OCI-LY7 (cell line): ENCODE data around the gene GMEB1. TPM values are rescaled to one million over a fixed set of nuclear protein-coding genes. Genes with fewer than 3 reads are reported as not detected.
"Not testable (repeated sequence)": the region's sequence is repeated elsewhere in the genome, so short reads cannot be mapped to it uniquely, and the experiment has no call there.

Source experiments
- BruUV-seq: library from RNA; stranded (reverse); fragments of 400-500 nt; replicated peaks from 2 replicates; lab custom pipeline; 2021; lab: Mats Ljungman, UMichigan
- CTCF ChIA-PET: fragments of 300-600 bp; sonication (Branson Sonifier 250); formaldehyde crosslinking; loops from one replicate; lab custom pipeline; 2022; ENCODE audit warnings: antibody characterized with exemption; ENCODE audit not compliant: unreplicated experiment; lab: Charles Lee
- POLR2A ChIA-PET: fragments of 300-600 bp; sonication (Branson Sonifier 250); formaldehyde crosslinking; loops from one replicate; lab custom pipeline; 2022; ENCODE audit warnings: antibody characterized with exemption; lab: Charles Lee
- DNase-seq: peaks from one replicate; pipeline ENCODE4 v3.0.0-alpha.2; 2015; ENCODE audit warnings: low spot score
- H2AFZ ChIP-seq: fragments of 200-600 bp; sonication (generic), shearing (Covaris generic); 2 replicates; pipeline ENCODE4 v1.6.1; 2014; ENCODE audit warnings: mild to moderate bottlenecking, antibody characterized with exemption, low read length, moderate library complexity
- H3K27ac ChIP-seq: fragments of 200-600 bp; sonication (generic); 2 replicates; pipeline ENCODE4 v1.5.1; 2014; ENCODE audit warnings: mixed run types, low read depth, mild to moderate bottlenecking, moderate library complexity, low read length, inconsistent platforms; ENCODE audit not compliant: poor library complexity, severe bottlenecking
- H3K36me3 ChIP-seq: fragments of 200-600 bp; sonication (generic); 2 replicates; pipeline ENCODE4 v1.6.1; 2014; ENCODE audit warnings: mild to moderate bottlenecking, antibody characterized with exemption, low read length, moderate library complexity, mixed read lengths; ENCODE audit not compliant: insufficient read depth
- H3K4me1 ChIP-seq: fragments of 200-600 bp; sonication (generic); 2 replicates; pipeline ENCODE4 v1.5.1; 2014; ENCODE audit warnings: mild to moderate bottlenecking, low read length; ENCODE audit not compliant: insufficient read depth, poor library complexity, severe bottlenecking
- H3K4me2 ChIP-seq: fragments of 200-600 bp; sonication (generic); 2 replicates; pipeline ENCODE4 v1.6.1; 2014; ENCODE audit warnings: mild to moderate bottlenecking, low read length
- H3K4me3 ChIP-seq: fragments of 200-600 bp; sonication (generic); 2 replicates; pipeline ENCODE4 v1.5.1; 2014; ENCODE audit warnings: mild to moderate bottlenecking, low read depth, low read length; ENCODE audit not compliant: poor library complexity, severe bottlenecking
- H3K79me2 ChIP-seq: fragments of 200-600 bp; sonication (generic); 2 replicates; pipeline ENCODE4 v1.6.1; 2016; ENCODE audit warnings: low read depth, mild to moderate bottlenecking, low read length, moderate library complexity, mixed read lengths; ENCODE audit not compliant: insufficient read depth
- H3K9me2 ChIP-seq: fragments of 200-600 bp; sonication (generic); 2 replicates; pipeline ENCODE4 v1.6.1; 2016; ENCODE audit warnings: mild to moderate bottlenecking, low read length, mixed read lengths; ENCODE audit not compliant: insufficient read depth
- H3K9me3 ChIP-seq: fragments of 200-600 bp; sonication (generic); 2 replicates; pipeline ENCODE4 v1.6.1; 2014; ENCODE audit warnings: mild to moderate bottlenecking, mixed run types, low read length, mixed read lengths
- H4K20me1 ChIP-seq: fragments of 200-600 bp; sonication (generic); 2 replicates; pipeline ENCODE4 v1.6.1; 2014; ENCODE audit warnings: mild to moderate bottlenecking, antibody characterized with exemption, low read length, moderate library complexity, mixed read lengths; ENCODE audit not compliant: insufficient read depth
- intact Hi-C: fragments of 100-400 bp; cut with micrococcal nuclease; formaldehyde crosslinking; loops from one replicate; pipeline ENCODE4 v1.10.0; 2022; ENCODE audit not compliant: unreplicated experiment
- total RNA-seq, 2 experiments: library from RNA; depleted of rRNA in 1 of 2; stranded (reverse); fragments of >200 nt in 1 of 2; shearing (Covaris generic) in 1 of 2; gene quantifications; 2 replicates each; pipeline ENCODE4 v1.2.3, GENCODE V29; 2014 to 2022
- TF ChIP-seq, protein P1 (sequence below): fragments of 200-600 bp; sonication (generic); conservative IDR thresholded peaks from 2 replicates; pipeline ENCODE4 v1.5.1; 2014; ENCODE audit warnings: mild to moderate bottlenecking, antibody characterized with exemption, low read length, moderate library complexity, mixed read lengths

GMEB1 gene
- total RNA-seq, 2 experiments from 2014 or later: 13.0 to 22.5 TPM

- TF ChIP-seq, protein P1, sequence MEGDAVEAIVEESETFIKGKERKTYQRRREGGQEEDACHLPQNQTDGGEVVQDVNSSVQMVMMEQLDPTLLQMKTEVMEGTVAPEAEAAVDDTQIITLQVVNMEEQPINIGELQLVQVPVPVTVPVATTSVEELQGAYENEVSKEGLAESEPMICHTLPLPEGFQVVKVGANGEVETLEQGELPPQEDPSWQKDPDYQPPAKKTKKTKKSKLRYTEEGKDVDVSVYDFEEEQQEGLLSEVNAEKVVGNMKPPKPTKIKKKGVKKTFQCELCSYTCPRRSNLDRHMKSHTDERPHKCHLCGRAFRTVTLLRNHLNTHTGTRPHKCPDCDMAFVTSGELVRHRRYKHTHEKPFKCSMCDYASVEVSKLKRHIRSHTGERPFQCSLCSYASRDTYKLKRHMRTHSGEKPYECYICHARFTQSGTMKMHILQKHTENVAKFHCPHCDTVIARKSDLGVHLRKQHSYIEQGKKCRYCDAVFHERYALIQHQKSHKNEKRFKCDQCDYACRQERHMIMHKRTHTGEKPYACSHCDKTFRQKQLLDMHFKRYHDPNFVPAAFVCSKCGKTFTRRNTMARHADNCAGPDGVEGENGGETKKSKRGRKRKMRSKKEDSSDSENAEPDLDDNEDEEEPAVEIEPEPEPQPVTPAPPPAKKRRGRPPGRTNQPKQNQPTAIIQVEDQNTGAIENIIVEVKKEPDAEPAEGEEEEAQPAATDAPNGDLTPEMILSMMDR: 0 out of 2 replicates have a peak, but pooled peaks have one; percentile 28
- CTCF ChIA-PET, H3K4me2 ChIP-seq, H3K36me3 ChIP-seq, intact Hi-C loops, H3K4me3 ChIP-seq, H2AFZ ChIP-seq, H3K9me2 ChIP-seq, H3K79me2 ChIP-seq, H3K9me3 ChIP-seq, H3K4me1 ChIP-seq, BruUV-seq, H4K20me1 ChIP-seq, H3K27ac ChIP-seq: not testable (repeated sequence)
- POLR2A ChIA-PET: interaction anchor here (0.7 kb wide), 1 partner anchor 405 kb away, joined by 8 read pairs; no protein-coding TSS in a partner anchor
- DNase-seq: peak; percentile 22
Observed at GRCh38 chr1:28653870-28654269, 14.7 kb upstream of the GMEB1 start.

GRCh38 chr1:28655448-28656311, 12.9 kb upstream of the GMEB1 start:
- H3K9me3 ChIP-seq, H2AFZ ChIP-seq, H3K27ac ChIP-seq, H3K4me1 ChIP-seq, H3K36me3 ChIP-seq, H3K9me2 ChIP-seq, H3K4me3 ChIP-seq, DNase-seq, BruUV-seq, H4K20me1 ChIP-seq, H3K4me2 ChIP-seq, H3K79me2 ChIP-seq, intact Hi-C loops: not testable (repeated sequence)
- CTCF ChIA-PET: interaction anchor here (0.5 kb wide), 1 partner anchor 359 kb away, joined by 3 read pairs; no protein-coding TSS in a partner anchor
- POLR2A ChIA-PET: interaction anchor here (0.6 to 1.0 kb wide), 2 partner anchors 13 to 316 kb away, joined by 3 to 4 read pairs; partner anchors contain the start of gene GMEB1

DNA sequence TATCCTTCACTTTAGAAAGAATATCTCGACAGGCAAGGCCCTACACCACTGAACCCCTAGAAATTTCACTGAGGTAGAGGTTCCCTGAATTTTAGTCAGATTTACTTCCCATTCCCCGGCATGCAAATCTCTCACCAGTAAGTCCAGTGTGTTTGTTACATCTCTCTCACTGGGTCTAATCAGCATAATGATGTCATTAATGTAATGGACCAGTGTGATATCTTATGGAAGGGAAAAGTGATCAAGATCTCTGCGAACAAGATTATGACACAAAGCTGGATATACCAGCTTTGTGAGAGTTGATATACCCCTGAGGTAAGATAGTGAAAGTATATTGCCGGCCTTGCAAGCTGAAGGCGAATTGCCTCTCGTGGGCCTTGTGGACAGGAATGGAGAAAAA, 12.2 kb upstream of the GMEB1 start:
- Histone ChIP-seq H3K4me3 (no peak overlapping the region), H3K9me2 (no peaks in the 10 kb centered on the region), H3K4me2 (no peak overlapping the region), H2AFZ (no peak overlapping the region), H4K20me1 (no peaks in the 10 kb centered on the region), H3K79me2 (no peaks in the 10 kb centered on the region), H3K36me3 (no peaks in the 10 kb centered on the region), H3K9me3 (no peaks in the 10 kb centered on the region), H3K4me1 (no peaks in the 10 kb centered on the region), H3K27ac (no peak overlapping the region)
- ChIA-PET POLR2A (interaction anchor here (0.6 kb wide), 1 partner anchor 97 kb away, joined by 4 read pairs; no protein-coding TSS in a partner anchor), CTCF (no interaction called here)
- DNase-seq: no peak
- no TSS peak for BruUV-seq
- TF ChIP-seq, protein P1: no peak
- intact Hi-C loops: no loop called here
